NOMO-1 treated with DMSO at 0.1 percent for 48 hours (cell line): Measurements from ENCODE around the gene TAX1BP1.
A peak's percentile ranks its signal among the peaks of the same experiment; 100 is the strongest.

Source experiments
- DNase-seq: peaks from one replicate; lab custom pipeline; 2025; ENCODE audit not compliant: unreplicated experiment; lab: John Stamatoyannopoulos, UW

The TAX1BP1 gene

DNA sequence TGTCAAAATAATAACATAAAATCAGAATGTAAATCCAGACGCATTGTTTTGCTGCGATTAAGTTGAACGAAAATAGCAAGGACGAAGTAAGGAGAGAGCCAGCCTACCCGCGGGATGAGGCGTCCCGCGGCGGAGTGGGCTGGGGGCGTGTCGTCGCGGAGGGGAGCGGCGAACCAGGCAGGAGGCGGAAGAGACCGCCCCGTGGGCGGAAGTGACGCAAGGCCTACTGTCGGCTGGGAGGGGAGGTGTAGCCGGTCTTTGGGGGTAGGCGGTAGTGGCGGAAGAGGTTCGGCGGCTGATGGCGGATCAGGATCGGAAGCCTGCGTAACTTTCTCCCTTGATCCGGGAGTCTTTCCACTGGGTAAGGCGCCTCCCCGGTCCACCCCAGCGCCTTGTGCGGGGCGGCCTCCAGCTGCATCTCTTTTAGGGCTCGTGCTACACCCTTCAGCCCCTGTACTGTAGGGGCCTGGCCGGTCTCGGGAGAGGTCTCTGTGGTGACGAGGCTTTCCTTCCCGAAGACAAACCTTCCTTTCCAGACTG, at the start of gene TAX1BP1:
TSS of gene TAX1BP1 (plus strand) at position 254 of the 540 bp plus-strand sequence. CDS start 8,363 bp downstream, outside the sequence.
- peak; percentile 94 for DNase-seq

DNA sequence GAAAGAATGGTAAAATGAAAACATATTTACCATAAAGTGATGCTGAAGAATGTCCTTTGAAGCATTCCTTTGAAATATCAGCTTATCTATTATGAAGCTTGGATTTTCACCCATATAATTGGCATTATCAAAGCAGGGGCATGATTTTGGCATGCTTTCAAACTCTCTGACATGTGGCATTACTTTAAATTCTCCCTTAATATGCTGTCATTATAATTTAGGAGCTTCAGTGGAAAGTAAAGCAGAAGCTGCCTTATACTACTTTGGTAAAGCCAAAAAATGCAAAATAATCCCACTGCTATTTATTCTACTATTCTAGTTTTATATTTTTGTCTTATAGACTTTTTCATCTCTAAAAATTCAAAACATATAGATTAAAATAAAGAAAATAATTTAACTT, 49.3 kb upstream of the TAX1BP1 start:
- no peak for DNase-seq

DNA sequence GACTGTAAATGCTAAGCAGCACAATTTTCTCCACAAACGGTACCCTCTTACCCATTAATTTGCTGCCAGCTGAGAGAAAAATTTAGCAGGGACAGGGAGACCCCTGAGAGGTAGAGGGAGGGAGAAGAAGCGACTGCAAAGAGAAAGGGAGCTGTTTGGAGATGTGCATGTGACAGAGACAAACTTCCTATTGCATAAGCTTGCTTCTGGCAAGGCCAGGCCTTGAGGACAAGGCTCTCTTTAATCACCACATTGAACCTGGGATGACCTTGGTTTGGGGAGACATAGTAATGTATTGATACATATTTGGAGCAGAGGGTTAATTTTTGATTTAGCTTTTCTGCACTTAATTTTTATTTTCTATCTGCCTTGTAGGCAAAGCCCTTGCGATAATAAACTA, 46.2 kb upstream of the TAX1BP1 start:
- DNase-seq: peak; percentile 70

DNA sequence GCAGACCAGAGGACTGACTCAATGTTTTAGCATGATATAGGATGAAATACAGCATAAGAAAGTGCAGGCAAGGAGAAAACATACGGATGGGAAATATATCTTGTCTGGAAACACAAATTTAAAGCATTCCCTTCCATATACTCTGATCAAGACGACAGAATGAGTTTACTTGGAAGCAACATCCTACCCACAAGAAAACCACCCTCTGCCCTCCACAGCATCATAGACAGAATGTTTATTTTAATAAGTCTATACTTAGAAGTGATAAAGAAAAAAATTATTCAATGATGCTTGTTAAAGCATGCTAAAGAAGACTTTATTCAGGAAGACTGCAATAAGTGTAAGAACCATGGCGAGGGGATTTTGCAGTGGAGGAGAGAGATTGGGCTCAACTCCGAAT, 44.9 kb upstream of the TAX1BP1 start:
- DNase-seq: no peak

DNA sequence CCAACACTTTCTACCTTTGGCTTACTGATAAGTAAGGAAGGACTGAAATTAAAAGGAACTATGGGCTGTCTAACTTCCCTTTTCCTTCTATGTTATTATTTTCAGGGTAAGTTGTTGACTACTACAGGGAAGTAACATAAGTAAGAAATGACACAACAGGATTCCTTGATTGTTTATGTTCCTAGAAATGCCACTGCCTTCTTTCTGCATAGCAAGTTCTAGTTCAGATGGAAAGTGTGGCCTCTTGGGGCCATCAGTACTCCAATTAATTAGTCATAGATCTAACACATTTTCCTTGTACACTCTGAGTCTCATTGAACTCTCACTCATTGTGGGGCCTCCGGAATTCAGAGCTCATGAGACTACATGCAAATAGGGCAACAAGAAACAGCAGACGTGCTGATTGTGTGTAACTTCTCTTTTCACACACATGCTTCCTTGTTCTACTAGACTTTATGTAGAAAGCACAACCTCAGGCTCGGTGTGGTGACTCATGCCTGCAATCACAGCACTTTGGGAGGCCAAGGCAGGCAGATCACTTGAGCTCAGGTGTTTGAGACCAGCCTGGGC, 42.0 kb upstream of the TAX1BP1 start:
- DNase-seq: peak; percentile 93

DNA sequence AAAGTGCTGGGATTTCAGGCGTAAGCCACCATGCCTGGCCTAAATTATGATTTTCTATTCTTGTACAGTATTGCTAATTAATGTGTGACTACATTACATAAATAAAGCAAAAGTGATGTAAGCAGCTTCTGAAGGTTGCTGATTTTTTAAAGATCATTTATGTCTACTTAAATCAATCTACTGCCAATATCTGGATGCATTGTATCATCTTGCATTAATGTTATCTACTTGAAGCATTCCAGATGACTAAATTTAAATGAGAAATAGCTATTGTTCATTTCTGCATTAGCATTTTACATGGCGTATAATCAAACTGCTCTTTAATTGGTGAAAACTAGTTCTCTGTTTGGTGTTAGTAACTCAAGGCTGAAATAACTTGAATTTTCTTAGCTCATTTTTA, 40.2 kb upstream of the TAX1BP1 start:
- no peak for DNase-seq

DNA sequence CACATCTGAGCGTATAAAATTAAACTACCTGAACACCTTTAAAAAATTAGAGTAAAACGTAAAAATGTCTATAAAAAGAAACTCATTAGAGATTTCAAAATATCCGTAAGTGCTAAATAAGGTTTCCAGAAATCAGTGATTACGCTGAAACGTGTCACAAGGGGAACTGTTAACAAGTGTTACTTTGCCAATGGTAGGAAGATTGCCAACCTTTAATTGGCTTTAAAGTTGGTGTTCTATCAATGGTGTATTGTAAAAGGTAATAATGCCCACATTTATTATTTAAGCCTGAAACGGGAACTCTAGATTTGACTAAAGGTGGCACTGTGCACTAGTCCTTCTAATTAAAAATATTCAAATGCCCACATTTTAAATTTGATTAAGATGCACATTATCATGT, 39.5 kb upstream of the TAX1BP1 start:
- no peak for DNase-seq

DNA sequence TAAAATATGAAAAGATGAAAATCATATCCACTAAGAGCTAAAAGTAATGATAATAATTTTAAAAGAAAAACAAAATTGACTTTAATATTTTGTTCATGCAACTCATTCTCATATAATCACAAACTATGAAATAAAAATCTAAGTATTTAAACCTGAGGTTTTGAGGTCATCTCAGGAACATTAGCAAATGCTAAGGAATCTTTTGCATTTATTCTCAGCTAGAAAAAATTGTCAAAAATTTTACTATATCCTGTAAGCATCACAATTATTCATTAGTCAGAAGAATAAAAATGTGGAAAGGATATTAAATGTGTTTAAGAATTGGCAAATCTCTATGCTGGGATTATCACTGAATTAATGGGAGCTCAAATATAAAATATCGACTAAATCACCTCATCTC, 36.8 kb upstream of the TAX1BP1 start:
- no peak for DNase-seq

DNA sequence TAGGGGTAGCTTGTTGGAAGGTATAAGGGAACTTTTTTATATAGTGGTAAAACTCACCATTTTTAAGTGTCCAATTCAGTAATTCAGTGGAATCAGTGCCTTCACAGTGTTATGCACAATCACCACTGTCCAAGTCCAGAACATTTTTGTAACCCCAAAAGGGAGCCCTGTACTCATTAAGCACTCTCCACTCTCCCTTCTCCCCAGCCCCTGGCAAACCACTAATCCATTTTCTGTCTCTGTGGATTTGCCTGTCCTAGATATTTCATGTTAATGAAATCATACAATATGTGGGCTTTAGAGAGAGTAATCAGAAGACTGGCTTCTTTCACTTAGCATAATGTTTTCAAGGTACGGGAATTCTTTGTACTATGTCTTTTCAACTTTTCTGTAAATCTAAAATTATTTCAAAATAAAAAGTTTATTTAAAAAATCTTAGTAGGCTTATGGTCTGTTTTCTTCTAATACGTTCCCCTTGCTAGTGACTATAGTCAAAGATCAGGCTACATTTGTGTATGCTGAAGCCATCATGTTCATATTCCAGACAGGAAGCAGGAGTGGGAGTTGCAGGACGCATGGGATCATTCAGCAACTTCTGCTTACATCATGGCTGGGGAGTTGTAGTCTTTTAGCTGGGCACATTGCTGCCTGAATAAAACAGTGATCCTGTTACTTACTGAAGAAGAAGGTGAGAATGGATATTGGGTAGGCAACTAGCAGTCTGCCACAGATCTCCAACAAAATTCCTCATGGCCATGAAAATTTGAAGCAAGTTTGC, 35.4 kb upstream of the TAX1BP1 start:
- no peak for DNase-seq

DNA sequence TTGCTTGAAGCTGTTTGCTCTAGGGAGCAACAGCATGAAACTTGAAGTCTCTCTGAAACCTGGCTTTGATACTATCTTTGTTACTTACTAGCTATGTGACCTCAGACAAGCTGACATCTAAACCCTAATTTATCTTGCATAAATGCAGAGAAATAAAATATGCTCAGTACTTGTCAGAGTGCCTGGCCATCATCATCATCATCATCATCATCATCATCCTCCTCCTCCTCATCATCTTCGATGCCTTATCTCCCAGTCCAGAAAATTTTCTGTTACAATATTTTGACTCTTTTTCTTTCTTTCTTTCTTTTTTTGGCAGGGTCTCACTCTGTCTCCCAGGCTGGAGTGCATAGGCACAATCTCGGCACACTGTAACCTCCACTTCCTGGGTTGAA, 34.8 kb upstream of the TAX1BP1 start:
- DNase-seq: no peak

DNA sequence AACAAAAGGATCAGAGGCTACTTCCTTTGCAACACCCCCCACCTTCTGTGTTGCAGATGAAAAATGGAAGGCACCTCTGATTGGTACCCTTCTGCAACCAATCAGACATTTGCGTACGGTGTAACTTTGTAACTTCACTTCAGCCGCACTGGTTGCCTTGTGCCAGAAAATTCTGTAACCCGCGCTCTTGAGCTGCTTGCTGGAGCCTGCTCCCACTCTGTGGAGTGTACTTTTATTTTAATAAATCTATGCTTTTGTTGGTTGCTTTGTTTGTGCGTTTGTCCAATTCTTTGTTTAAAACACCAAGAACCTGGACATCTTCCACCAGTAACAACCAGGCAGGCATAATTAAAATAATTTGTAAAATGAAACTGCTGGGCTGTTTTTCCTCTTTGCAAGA, 31.5 kb upstream of the TAX1BP1 start:
- DNase-seq: no peak

DNA sequence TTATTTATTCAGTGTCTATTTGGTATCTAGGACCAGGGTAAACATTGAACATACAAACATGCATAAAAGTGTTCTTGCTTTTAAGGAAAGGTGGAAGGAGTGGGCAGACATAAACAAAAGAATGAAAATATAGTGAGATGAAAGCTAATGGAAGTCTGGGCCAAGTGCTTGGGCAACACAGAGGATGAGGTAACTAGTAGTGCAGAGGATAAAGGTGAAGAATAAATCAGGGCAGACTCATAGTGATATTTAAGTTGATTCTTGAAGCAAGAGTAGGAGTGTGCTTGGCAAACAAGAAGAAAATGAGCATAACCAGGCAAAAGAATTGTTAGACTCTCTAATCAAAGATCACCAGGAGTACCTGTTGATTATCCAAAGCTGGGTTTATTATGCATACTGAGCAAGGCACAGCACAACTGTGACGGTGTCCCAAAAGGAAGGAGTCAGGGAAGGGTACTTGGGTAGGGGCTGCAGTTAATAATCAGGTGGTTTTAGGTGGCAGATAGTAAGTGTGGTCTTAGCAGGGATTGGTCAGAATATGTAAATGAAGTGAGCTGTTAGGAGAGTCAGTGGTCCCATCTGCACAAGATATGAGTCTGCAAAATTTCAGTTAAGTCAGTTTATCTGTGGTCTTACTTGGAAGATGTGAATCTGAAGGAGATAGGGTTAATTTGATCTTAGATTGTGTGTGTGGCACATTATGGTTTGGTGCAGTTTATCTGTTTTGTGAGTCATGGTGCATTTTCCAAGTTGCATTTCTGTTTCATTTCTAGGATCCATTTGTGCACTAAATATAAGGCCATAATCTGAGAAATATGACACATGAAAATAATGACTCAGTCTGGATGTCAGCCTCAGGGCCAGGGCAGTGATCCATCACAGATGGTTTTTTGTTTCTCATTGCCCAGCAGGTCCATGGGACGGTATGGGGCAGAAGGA, 30.6 kb upstream of the TAX1BP1 start:
- DNase-seq: no peak

DNA sequence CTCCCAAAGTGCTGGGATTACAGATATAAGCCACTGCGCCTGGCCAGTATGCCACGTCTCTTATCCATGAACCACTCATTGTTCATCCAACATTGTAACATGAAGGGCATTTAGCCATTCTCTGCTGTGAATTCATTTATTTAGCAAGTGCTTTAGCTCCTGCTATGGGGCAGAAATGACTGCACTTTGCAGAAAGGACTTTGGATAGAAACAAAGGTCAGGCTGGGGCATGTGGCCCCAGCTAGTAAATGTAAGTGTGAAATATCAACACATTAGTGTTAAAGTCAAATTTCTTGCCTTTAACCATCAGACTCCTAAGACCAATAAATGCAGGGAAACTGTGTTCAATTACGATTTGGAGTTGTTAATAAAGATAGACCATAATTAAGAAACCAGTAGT, 27.7 kb upstream of the TAX1BP1 start:
- no peak for DNase-seq

DNA sequence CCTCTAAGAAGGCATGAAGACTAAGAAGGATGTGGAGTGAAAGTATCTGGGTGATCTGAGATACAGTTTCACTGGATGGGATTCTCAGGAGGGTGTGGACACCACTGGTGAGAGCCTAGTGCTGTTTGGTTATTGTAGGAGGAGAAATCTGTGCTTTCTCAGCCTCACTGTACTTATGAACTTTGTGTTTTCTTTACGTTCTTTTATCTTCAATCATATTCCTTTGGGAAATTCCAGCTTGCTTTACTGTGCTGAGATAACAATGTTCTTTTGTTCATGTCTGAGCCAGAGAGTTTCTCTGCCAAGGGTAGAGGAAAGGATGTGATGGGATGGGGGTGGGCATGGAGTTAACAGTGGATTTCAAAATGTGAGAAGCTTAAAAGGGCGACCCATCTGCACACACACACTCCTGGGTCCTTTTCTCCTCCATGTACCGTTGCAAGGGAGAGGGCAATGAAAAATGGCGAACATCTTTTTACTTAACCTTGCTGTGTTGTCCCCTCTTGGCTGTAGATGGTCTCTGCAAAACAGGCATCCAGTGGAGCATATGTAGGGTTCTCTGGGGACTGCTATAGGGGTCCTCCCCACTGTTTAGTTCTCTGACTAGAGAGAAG, 25.0 kb upstream of the TAX1BP1 start:
- DNase-seq: no peak

DNA sequence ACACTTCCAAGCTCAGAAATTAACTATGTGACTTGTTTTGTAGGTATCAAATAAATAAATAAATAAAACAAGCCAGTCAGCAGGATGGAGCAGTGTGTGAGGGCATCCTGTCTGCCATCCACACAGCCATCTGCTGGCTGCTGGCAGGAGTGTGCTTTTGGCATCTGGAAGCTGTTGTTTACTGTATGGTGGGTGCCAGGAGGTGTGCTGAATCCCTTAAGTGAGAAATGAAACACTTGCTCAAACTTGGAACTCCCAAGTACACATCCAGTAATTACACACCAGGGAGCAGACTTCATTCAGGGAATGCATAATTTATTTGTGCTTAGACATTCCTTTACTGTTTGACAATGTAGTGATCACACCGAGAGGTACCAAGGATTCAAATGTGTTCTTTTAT, 16.9 kb upstream of the TAX1BP1 start:
- no peak for DNase-seq

DNA sequence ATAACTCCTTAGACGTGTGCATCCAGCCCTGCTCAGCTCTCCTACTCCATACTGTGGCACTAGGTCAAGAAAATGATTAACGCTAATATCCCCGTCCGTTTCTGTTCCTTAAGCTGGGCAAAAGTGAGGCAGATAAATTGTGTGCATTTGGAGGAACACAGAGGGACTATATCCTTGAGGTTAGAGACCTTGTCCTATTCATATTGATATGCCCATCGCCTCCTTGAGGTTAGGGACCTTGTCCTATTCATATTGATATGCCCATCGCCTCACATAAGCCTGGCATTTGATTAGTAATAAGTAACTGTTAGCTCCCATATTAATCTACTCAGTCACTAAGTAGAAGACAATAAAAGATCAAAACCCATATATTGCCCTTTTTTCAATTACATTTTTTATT, 12.9 kb upstream of the TAX1BP1 start:
- no peak for DNase-seq

DNA sequence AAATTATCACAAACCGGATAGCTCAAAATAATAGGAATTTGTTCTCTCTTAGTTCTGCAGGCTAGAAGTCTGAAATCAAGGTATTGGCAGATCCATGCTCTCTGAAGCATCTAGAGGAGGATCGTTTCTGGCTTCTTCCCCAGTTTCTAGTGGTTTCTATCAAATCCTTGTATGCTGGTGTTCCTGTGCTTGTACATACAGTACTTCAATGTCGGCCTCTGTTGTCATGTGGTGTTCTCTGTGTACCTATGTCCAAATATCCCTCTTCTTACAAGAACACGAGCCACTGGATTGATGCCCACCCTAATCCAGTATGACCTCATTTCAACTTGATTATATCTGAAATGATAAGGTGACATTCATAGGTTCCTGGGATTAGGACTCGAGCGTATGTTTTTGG, 9.8 kb upstream of the TAX1BP1 start:
- DNase-seq: no peak

DNA sequence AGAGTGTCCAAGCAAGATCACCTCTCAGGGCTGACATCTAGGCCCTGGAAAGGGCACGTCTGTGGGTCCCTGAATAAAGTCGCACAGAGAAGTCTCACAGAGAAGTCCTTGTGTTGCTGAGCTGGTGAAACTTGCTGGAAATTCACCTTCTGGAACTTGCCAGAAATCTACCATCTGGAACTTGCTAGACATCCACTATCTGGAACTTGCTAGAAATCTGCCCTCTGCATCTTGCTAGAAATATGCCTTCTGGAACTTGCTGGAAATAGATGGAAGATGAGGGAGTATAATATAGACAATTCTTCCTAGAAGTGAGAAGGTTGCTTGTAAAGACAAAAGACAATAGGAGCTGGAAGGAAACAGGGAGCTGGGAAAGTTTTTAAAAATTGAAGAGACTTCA, 5.4 kb upstream of the TAX1BP1 start:
- no peak for DNase-seq

DNA sequence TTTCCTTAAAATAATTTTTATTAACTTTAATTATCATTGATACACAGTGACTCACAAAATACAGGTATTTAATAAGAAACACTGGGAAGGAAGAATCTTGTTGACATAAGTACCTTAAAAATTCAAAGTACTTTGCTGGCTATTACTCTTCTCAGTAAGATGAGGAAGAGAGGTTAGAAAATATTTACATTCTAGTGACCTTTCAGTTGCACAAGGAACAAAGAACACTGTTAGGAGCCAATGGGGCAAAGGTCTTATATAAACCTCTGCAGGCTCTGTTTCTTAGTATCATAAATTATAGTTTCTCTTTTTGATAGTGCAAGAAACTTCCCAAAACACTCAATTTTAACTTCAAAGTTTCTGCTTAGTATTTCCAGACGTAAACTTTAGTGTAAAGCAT, 4.8 kb upstream of the TAX1BP1 start:
- no peak for DNase-seq

DNA sequence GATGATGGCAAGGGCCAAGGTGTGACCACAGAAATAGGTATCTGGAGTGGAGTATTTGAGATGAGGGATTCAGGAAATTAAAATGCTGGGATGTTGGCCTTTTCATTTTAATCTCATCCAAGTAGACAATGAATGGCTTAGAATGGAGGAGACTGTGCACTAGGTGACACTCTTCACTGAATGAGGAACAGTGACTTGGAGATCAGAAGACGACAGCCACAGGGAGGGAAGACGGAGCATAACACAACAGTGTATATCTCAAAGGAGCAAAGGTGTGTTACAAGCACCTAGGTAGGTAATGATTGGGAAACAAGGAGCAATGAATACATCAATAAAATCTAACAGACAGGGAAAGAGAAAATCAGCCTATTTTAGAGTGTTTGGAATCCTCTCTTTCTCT, 4.1 kb upstream of the TAX1BP1 start:
- no peak for DNase-seq

DNA sequence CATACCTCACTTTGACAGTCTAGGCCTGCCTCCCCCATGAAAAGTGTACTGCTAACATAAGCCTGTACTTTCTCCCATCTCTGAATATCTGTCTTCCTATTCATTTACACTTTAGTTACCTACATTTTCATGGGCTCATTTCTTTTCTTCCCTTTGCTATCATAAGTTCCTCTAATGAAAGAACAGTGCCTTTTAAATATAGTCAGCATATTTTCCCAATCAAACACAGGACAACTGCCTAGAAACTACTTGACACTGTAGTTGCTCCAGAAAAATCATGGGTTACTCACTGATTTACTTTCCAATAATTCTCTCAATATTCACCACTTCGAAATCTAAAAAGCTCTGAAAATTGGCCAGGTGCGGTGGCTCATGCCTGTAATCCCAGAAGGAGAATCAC, 2.8 kb upstream of the TAX1BP1 start:
- DNase-seq: no peak
